ENCODE results near the gene DENND2D. TPM values are rescaled to one million over a fixed set of nuclear protein-coding genes. Genes with fewer than 3 reads are reported as not detected.

The DENND2D gene
- total and polyA plus RNA-seq, 10 of the 15 experiments (the other 5 are each of a cell fraction or from before 2014, with no cell fraction given): 149 to 375 (median 172) TPM

DNA sequence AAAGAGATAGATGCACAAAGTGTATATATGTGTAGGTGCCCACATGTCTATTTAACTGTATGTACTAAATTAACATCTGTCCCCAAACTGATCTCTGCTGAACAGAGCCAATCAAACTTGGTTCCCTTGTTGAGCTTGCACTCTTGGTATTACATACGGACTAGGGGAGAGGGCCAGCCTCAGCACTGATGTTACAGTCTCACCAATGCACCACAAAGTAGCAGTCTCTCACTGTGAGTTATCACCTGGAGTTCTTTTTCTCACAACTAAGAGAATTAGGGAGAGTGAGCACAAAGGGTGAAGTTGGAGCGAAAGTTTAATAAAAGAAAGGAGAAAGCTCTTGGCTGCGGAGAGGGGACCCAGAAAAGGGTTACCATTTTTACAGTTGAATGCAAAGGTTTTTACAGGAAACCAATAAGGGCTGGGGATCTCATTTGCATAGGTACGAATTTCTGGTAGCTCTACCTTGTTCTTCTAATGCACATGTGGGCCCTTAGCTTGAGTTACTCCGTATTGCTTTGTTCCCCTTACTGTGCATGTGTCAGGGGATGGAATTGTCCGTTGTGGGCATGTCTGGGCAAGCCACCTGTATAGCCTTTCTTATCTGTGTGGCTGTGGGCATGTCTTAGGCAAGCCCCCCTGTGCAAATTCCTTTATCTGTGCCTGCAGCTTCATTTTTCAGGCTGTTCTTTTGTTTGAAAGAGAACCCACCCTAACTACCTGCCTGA, 13.8 kb upstream of the DENND2D start (continued):
- no peak for TF ChIP-seq SUZ12 (IDR thresholded peaks at IDR 0.05; ENCODE audit: unreplicated experiment)
- TF ChIP-seq SMC3 (IDR thresholded peaks at IDR 0.05; ENCODE audit: borderline replicate concordance, low read length): no peak
- TF ChIP-seq, protein P1, sequence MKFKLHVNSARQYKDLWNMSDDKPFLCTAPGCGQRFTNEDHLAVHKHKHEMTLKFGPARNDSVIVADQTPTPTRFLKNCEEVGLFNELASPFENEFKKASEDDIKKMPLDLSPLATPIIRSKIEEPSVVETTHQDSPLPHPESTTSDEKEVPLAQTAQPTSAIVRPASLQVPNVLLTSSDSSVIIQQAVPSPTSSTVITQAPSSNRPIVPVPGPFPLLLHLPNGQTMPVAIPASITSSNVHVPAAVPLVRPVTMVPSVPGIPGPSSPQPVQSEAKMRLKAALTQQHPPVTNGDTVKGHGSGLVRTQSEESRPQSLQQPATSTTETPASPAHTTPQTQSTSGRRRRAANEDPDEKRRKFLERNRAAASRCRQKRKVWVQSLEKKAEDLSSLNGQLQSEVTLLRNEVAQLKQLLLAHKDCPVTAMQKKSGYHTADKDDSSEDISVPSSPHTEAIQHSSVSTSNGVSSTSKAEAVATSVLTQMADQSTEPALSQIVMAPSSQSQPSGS (IDR thresholded peaks at IDR 0.05; ENCODE audit: low read length): no peak
- TF ChIP-seq, protein P2, sequence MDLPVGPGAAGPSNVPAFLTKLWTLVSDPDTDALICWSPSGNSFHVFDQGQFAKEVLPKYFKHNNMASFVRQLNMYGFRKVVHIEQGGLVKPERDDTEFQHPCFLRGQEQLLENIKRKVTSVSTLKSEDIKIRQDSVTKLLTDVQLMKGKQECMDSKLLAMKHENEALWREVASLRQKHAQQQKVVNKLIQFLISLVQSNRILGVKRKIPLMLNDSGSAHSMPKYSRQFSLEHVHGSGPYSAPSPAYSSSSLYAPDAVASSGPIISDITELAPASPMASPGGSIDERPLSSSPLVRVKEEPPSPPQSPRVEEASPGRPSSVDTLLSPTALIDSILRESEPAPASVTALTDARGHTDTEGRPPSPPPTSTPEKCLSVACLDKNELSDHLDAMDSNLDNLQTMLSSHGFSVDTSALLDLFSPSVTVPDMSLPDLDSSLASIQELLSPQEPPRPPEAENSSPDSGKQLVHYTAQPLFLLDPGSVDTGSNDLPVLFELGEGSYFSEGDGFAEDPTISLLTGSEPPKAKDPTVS (IDR thresholded peaks at IDR 0.05; ENCODE audit: low read depth, low read length): no peak
- TF ChIP-seq ZNF207 (IDR thresholded peaks at IDR 0.05; ENCODE audit: borderline replicate concordance): no peak
- TF ChIP-seq YBX1 (IDR thresholded peaks at IDR 0.05): no peak
- TF ChIP-seq, protein P3, sequence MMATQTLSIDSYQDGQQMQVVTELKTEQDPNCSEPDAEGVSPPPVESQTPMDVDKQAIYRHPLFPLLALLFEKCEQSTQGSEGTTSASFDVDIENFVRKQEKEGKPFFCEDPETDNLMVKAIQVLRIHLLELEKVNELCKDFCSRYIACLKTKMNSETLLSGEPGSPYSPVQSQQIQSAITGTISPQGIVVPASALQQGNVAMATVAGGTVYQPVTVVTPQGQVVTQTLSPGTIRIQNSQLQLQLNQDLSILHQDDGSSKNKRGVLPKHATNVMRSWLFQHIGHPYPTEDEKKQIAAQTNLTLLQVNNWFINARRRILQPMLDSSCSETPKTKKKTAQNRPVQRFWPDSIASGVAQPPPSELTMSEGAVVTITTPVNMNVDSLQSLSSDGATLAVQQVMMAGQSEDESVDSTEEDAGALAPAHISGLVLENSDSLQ (IDR thresholded peaks at IDR 0.05): peak; percentile 11; the same call in 1 of the 2 replicates
- no peak for TF ChIP-seq MTA3 (IDR thresholded peaks at IDR 0.05; ENCODE audit: borderline replicate concordance, low read length)
- TF ChIP-seq, protein P4, sequence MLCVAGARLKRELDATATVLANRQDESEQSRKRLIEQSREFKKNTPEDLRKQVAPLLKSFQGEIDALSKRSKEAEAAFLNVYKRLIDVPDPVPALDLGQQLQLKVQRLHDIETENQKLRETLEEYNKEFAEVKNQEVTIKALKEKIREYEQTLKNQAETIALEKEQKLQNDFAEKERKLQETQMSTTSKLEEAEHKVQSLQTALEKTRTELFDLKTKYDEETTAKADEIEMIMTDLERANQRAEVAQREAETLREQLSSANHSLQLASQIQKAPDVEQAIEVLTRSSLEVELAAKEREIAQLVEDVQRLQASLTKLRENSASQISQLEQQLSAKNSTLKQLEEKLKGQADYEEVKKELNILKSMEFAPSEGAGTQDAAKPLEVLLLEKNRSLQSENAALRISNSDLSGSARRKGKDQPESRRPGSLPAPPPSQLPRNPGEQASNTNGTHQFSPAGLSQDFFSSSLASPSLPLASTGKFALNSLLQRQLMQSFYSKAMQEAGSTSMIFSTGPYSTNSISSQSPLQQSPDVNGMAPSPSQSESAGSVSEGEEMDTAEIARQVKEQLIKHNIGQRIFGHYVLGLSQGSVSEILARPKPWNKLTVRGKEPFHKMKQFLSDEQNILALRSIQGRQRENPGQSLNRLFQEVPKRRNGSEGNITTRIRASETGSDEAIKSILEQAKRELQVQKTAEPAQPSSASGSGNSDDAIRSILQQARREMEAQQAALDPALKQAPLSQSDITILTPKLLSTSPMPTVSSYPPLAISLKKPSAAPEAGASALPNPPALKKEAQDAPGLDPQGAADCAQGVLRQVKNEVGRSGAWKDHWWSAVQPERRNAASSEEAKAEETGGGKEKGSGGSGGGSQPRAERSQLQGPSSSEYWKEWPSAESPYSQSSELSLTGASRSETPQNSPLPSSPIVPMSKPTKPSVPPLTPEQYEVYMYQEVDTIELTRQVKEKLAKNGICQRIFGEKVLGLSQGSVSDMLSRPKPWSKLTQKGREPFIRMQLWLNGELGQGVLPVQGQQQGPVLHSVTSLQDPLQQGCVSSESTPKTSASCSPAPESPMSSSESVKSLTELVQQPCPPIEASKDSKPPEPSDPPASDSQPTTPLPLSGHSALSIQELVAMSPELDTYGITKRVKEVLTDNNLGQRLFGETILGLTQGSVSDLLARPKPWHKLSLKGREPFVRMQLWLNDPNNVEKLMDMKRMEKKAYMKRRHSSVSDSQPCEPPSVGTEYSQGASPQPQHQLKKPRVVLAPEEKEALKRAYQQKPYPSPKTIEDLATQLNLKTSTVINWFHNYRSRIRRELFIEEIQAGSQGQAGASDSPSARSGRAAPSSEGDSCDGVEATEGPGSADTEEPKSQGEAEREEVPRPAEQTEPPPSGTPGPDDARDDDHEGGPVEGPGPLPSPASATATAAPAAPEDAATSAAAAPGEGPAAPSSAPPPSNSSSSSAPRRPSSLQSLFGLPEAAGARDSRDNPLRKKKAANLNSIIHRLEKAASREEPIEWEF (IDR thresholded peaks at IDR 0.05; ENCODE audit: insufficient replicate concordance, low read depth, low read length): no peak
- no peak for TF ChIP-seq MTA2 (IDR thresholded peaks at IDR 0.05; ENCODE audit: low read depth)
- TF ChIP-seq HCFC1 (IDR thresholded peaks at IDR 0.05; ENCODE audit: low read length): no peak
- no peak for TF ChIP-seq ZNF384 (IDR thresholded peaks at IDR 0.05; ENCODE audit: borderline replicate concordance, low read depth, low read length)
- peak; percentile 87 for TF ChIP-seq ZBED1 (IDR thresholded peaks at IDR 0.05; ENCODE audit: borderline replicate concordance)
- TF ChIP-seq POLR2AphosphoS2 (IDR thresholded peaks at IDR 0.05; ENCODE audit: low read depth, low read length): no peak
- TF ChIP-seq, protein P5, sequence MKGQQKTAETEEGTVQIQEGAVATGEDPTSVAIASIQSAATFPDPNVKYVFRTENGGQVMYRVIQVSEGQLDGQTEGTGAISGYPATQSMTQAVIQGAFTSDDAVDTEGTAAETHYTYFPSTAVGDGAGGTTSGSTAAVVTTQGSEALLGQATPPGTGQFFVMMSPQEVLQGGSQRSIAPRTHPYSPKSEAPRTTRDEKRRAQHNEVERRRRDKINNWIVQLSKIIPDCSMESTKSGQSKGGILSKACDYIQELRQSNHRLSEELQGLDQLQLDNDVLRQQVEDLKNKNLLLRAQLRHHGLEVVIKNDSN (IDR thresholded peaks at IDR 0.05; ENCODE audit: borderline replicate concordance, extremely low read length, insufficient read depth, low read depth, low read length): no peak
- TF ChIP-seq RCOR1 (conservative IDR thresholded peaks at IDR 0.05; ENCODE audit: low read depth, low read length): no peak
